Type B pancreatic cell (in vitro differentiated cells): ENCODE results near the gene IQGAP3. TPM values are rescaled to one million over a fixed set of nuclear protein-coding genes. Genes with fewer than 3 reads are reported as not detected.

Source experiments
- DNase-seq: peaks from one replicate; pipeline ENCODE4 v3.0.0; 2021; ENCODE audit warnings: mixed read lengths; ENCODE audit not compliant: unreplicated experiment; ENCODE audit errors: extremely low spot score
- H3K27ac Mint-ChIP-seq: 2 replicates; pipeline ENCODE4 v1.8.0; 2021; ENCODE audit warnings: mild to moderate bottlenecking, mixed read lengths
- H3K27me3 Mint-ChIP-seq: 2 replicates; pipeline ENCODE4 v1.8.0; 2021; ENCODE audit warnings: mixed read lengths
- H3K36me3 Mint-ChIP-seq: 2 replicates; pipeline ENCODE4 v1.8.0; 2021; ENCODE audit warnings: mixed read lengths
- H3K4me1 Mint-ChIP-seq: one replicate; pipeline ENCODE4 v1.8.0; 2021; ENCODE audit warnings: mixed read lengths; ENCODE audit not compliant: unreplicated experiment
- H3K4me3 Mint-ChIP-seq: 2 replicates; pipeline ENCODE4 v1.8.0; 2021; ENCODE audit warnings: mild to moderate bottlenecking, mixed read lengths
- H3K9me3 Mint-ChIP-seq: 2 replicates; pipeline ENCODE4 v1.8.0; 2021; ENCODE audit warnings: mixed read lengths
- CTCF ChIP-seq: fragments of 200-600 bp; sonication (generic); conservative IDR thresholded peaks from 2 replicates; pipeline ENCODE4 v1.5.0; 2021; ENCODE audit warnings: antibody characterized with exemption, mild to moderate bottlenecking
- total RNA-seq: library from RNA; stranded (reverse); gene quantifications from 2 replicates; pipeline ENCODE4 v1.2.1, GENCODE V29; 2021; ENCODE audit warnings: low replicate concordance

IQGAP3 gene
- total RNA-seq, 1 donor from 2014 or later: 35.3 TPM

DNA sequence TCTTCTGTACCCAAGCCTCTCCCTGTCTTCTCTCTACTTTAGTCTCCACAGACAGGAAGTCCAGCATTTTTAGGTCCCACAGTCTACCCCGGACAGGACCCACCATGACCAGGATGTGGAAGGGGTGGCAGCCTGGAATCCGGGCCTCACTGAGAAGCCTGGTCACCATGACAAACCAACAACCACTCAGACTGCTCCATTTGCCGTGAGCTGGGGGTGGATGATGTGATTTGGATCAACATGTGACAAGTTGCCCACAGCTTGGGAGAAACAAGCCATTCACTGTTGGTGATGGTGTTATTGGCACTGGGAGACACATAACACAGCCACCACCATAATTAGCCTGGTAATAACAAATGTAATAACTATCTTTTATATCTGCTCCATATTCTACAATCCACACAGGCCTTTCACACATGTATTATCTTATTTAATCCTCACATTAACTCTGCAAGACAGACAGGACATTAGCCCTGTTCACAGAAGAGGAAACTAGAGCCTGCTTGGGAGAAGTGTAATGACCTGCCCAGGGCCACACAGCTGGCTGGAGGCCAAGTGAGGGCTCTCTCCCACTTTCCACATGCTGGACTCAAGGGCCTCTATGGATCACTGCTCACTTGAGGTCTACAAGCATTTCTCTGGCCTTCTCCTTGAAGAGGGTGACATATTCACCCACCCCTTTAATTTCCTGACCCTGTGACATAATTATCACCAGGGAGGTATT is 94.7 kb downstream of the IQGAP3 start:
- H3K4me3 Mint-ChIP-seq: no peak overlapping the region
- no peaks in the 10 kb centered on the region for H3K9me3 Mint-ChIP-seq
- TF ChIP-seq CTCF: no peak
- no peak for DNase-seq
- H3K27me3 Mint-ChIP-seq: no peaks in the 10 kb centered on the region
- peaks cover 6% of the 10 kb centered on the region for H3K4me1 Mint-ChIP-seq
- peaks cover 16% of the 10 kb centered on the region for H3K36me3 Mint-ChIP-seq
- no peak overlapping the region for H3K27ac Mint-ChIP-seq

DNA sequence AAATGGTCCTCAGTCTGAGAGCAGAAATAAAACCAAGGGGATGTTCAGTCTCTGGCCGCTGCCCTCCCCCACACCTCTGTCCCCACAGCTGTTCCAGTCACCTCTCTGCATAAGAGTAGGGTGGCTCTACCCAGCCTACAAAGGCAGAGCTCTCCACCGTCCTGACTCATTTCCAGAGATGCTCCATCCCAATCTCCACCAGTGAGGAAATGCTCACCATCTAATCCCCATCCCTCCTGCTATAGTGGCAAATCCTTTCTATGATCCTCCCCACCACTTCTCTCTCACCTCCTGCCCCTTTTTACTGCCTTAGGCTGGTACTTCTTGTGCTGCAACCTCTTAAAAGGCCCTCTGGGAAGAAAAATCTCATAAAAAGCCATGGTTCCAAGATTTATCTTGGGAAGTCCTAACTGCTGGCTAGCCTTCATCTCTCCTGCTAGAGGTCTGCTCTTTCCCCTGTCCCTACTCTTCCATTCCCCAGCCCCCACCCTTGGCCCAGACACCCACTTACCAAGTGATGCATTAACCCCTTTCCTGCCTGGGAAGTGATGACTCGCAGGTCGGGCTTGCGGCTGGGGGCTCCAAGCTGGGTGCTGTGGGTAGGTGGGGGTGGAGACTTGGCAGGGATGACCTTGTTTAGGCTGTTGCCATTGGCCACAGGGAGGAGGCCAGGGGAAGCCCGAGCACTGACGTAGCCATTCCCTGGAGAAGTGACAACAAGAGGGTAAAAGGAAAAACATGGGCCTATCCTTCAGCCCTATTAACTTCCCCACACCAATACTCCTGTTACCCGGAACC is 95.7 kb downstream of the IQGAP3 start:
- no peak for TF ChIP-seq CTCF
- H3K36me3 Mint-ChIP-seq: peaks cover 16% of the 10 kb centered on the region
- H3K27ac Mint-ChIP-seq: peak overlapping the region; percentile 67
- no peaks in the 10 kb centered on the region for H3K27me3 Mint-ChIP-seq
- H3K4me3 Mint-ChIP-seq: no peak overlapping the region
- H3K4me1 Mint-ChIP-seq: peaks cover 10% of the 10 kb centered on the region
- no peak for DNase-seq
- no peaks in the 10 kb centered on the region for H3K9me3 Mint-ChIP-seq

- peaks cover 12% of the 10 kb centered on the region for H3K4me1 Mint-ChIP-seq
- peak overlapping the region; percentile 32 for H3K27ac Mint-ChIP-seq
- no peak for DNase-seq
- TF ChIP-seq CTCF: no peak
- no peaks in the 10 kb centered on the region for H3K27me3 Mint-ChIP-seq
- H3K36me3 Mint-ChIP-seq: peaks cover 16% of the 10 kb centered on the region
- no peak overlapping the region for H3K4me3 Mint-ChIP-seq
- H3K9me3 Mint-ChIP-seq: no peaks in the 10 kb centered on the region
Observed at GRCh38 chr1:156475568-156476500, 96.5 kb downstream of the IQGAP3 start.

Other genes starting within 250 kb of the IQGAP3 start
- gene CCT3, start 234.3 kb downstream of the IQGAP3 start, total RNA-seq: 209 and 301 TPM in 2 replicates
- gene TSACC, start 234.0 kb downstream of the IQGAP3 start, total RNA-seq: 0.63 TPM in 1 of 2 replicates, not detected in the other
- 0.17 and 0.88 TPM in 2 replicates for gene RHBG, start 203.4 kb downstream of the IQGAP3 start, total RNA-seq
- gene MEF2D, start 71.8 kb downstream of the IQGAP3 start, total RNA-seq: 20.7 and 26.1 TPM in 2 replicates
- gene TTC24, start 7.2 kb upstream of the IQGAP3 start, total RNA-seq: not detected in 2 replicates
- 86.3 and 98.4 TPM in 2 replicates for gene NAXE, start 19.2 kb upstream of the IQGAP3 start, total RNA-seq
- gene GPATCH4, start 28.9 kb upstream of the IQGAP3 start, total RNA-seq: 22.4 and 30.7 TPM in 2 replicates
- not detected in 2 replicates for gene HAPLN2, start 46.9 kb upstream of the IQGAP3 start, total RNA-seq
- gene BCAN, start 69.6 kb upstream of the IQGAP3 start, total RNA-seq: 12.6 TPM in 1 of 2 replicates, not detected in the other
- gene NES, start 104.8 kb upstream of the IQGAP3 start, total RNA-seq: 8.1 and 125 TPM in 2 replicates
- 83.7 and 370 TPM in 2 replicates for gene CRABP2, start 133.0 kb upstream of the IQGAP3 start, total RNA-seq
- gene METTL25B, start 155.9 kb upstream of the IQGAP3 start, total RNA-seq: 35.2 and 39.7 TPM in 2 replicates
- 35.3 and 42.0 TPM in 2 replicates for gene ISG20L2, start 156.2 kb upstream of the IQGAP3 start, total RNA-seq
- 47.4 and 58.6 TPM in 2 replicates for gene MRPL24, start 168.5 kb upstream of the IQGAP3 start, total RNA-seq
- 249 and 270 TPM in 2 replicates for gene HDGF, start 179.1 kb upstream of the IQGAP3 start, total RNA-seq
- 79.1 and 81.8 TPM in 2 replicates for gene PRCC, start 195.0 kb upstream of the IQGAP3 start, total RNA-seq
- gene SH2D2A, start 244.3 kb upstream of the IQGAP3 start, total RNA-seq: 0.48 and 2.2 TPM in 2 replicates